SIG-M5 (cell line): ENCODE results near the gene GGN.
"Not testable (repeated sequence)": the region's sequence is repeated elsewhere in the genome, so short reads cannot be mapped to it uniquely, and the experiment has no call there.

Experiments used
- DNase-seq: peaks from one replicate; lab custom pipeline; 2025; lab: John Stamatoyannopoulos, UW

The GGN gene

GRCh38 chr19:38411041-38411712 is 23.3 kb upstream of the GGN start:
- DNase-seq: no peak

GRCh38 chr19:38410407-38410806 is 22.6 kb upstream of the GGN start:
- DNase-seq: not testable (repeated sequence)

- DNase-seq: no peak
Measured at GRCh38 chr19:38409631-38410133, 21.8 kb upstream of the GGN start.

- DNase-seq: no peak
Measured at GRCh38 chr19:38405276-38405675, 17.4 kb upstream of the GGN start.

- DNase-seq: no peak
Measured at GRCh38 chr19:38404858-38405257, 17.0 kb upstream of the GGN start.

- DNase-seq: peak; percentile 51
Measured at GRCh38 chr19:38402967-38403674, 15.3 kb upstream of the GGN start, which contains the start of gene FAM98C. Gene FAM98C, plus strand, starts transcription at chr19:38403093. Its CDS starts 61 bp downstream, at chr19:38403154.

GRCh38 chr19:38402623-38402966 is 14.8 kb upstream of the GGN start:
- DNase-seq: no peak

GRCh38 chr19:38401148-38401547 is 13.3 kb upstream of the GGN start:
- no peak for DNase-seq

GRCh38 chr19:38400361-38400760 is 12.5 kb upstream of the GGN start:
- DNase-seq: no peak

GRCh38 chr19:38399537-38399936 is 11.7 kb upstream of the GGN start:
- no peak for DNase-seq

GRCh38 chr19:38399081-38399480 is 11.2 kb upstream of the GGN start:
- DNase-seq: no peak

GRCh38 chr19:38395381-38396114 is 7.7 kb upstream of the GGN start:
- no peak for DNase-seq

- DNase-seq: no peak
Measured at GRCh38 chr19:38394488-38394887, 6.7 kb upstream of the GGN start.

GRCh38 chr19:38392707-38393308 is 5.0 kb upstream of the GGN start:
- DNase-seq: no peak

- DNase-seq: no peak
Measured at GRCh38 chr19:38391911-38392464, 4.2 kb upstream of the GGN start.

- no peak for DNase-seq
Measured at GRCh38 chr19:38389957-38390924, 2.4 kb upstream of the GGN start.

- no peak for DNase-seq
Measured at GRCh38 chr19:38389101-38389925, 1.5 kb upstream of the GGN start.

- no peak for DNase-seq
Measured at GRCh38 chr19:38388349-38389100, 691 bp upstream of the GGN start, which contains the start of gene SPRED3. Gene SPRED3, plus strand, starts transcription at chr19:38388697. Its CDS starts 1,606 bp downstream, at chr19:38390303.

GRCh38 chr19:38386971-38387549 is 774 bp downstream of the GGN start:
- no peak for DNase-seq
